ENCODE results near the gene SIRPA.
"Not testable (repeated sequence)": the region's sequence is repeated elsewhere in the genome, so short reads cannot be mapped to it uniquely, and the experiment has no call there.

SIRPA gene

DNA sequence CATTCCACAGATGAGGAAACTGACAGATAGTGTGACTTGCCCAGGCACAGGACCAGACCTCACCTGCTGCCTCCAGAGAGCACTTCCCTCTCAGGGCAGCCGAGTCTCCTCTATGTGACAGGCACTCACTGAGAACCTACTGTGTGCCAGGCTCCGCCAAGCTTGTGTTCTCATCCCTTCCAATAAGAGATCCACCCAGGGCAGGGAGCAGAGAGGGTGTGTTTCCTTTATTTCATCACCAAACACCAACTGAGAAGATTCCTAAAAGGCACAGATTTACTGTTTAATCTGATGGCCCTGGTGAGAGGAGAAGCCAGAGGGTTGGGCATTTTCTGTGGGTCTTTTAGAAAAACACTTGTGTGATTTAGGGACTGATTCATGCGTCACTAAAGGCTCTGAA, 20.5 kb downstream of the SIRPA start:
- Histone ChIP-seq H3K4me1 (ENCODE audit: control insufficient read depth in 1 of 2, insufficient read depth in 1 of 2, low read depth in 1 of 2, low read length in 1 of 2) (peaks cover 0 to 8% of the 10 kb centered on the region in 2 experiments), H3K27ac (no peak overlapping the region), H3K36me3 (peaks cover 90% of the 10 kb centered on the region), H3K4me3 (ENCODE audit: low read depth in 1 of 2, low read length in 1 of 2) (no peak overlapping the region), H3K27me3 (no peaks in the 10 kb centered on the region), H3K9me3 (peaks cover 4% of the 10 kb centered on the region)
- no peak for TF ChIP-seq CTCF (IDR thresholded peaks at IDR 0.05)

GRCh38 chr20:1917786-1918185, 22.6 kb downstream of the SIRPA start:
- TF ChIP-seq CTCF (IDR thresholded peaks at IDR 0.05), result no peak
- H3K4me1 ChIP-seq (ENCODE audit: control insufficient read depth in 1 of 2, insufficient read depth in 1 of 2, low read depth in 1 of 2, low read length in 1 of 2), result peaks cover 0 to 8% of the 10 kb centered on the region in 2 experiments
- no peak overlapping the region for H3K4me3 ChIP-seq (ENCODE audit: low read depth in 1 of 2, low read length in 1 of 2)
- H3K27me3 ChIP-seq, result no peaks in the 10 kb centered on the region
- H3K36me3 ChIP-seq, result peaks cover 92% of the 10 kb centered on the region
- H3K27ac ChIP-seq, result peak overlapping the region; percentile 48
- H3K9me3 ChIP-seq, result peaks cover 4% of the 10 kb centered on the region

DNA sequence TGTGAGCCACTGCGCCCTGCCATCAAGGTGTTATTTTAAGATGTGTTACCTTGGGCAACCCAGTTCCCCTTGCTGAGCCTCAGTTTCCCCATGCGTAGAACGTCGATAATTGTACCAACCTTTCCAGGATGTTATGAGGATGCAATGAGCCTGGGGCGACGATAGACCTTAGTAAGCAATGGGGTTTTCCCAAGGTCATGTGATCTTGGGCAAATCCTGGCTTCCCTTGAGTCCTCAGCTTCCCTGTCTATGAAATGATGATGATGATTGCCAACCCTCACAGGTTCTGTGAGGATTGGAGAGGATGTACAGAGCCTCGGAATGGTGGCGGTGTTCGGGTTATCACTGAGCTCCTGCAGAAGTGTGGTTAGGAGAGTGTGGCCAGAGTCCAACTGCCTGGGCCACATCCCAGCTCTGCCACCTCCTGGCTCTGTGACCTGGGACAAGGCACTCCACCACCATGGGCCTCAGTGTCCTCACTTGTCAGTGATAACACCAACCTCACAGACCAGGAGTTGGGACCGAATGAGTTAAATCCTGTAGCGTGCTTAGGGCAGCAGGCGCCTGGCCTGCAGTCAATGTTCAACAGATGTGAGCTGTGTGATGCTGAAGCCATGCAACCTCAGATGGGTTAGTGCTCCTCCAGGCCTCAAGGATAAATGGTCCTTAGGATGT, 23.4 kb downstream of the SIRPA start:
- Histone ChIP-seq H3K9me3 (peaks cover 4% of the 10 kb centered on the region), H3K4me3 (ENCODE audit: low read depth in 1 of 2, low read length in 1 of 2) (no peak overlapping the region), H3K4me1 (ENCODE audit: control insufficient read depth in 1 of 2, insufficient read depth in 1 of 2, low read depth in 1 of 2, low read length in 1 of 2) (peaks cover 0 to 8% of the 10 kb centered on the region in 2 experiments), H3K36me3 (peaks cover 92% of the 10 kb centered on the region), H3K27me3 (no peaks in the 10 kb centered on the region), H3K27ac (no peak overlapping the region)
- TF ChIP-seq CTCF (IDR thresholded peaks at IDR 0.05), result no peak

DNA sequence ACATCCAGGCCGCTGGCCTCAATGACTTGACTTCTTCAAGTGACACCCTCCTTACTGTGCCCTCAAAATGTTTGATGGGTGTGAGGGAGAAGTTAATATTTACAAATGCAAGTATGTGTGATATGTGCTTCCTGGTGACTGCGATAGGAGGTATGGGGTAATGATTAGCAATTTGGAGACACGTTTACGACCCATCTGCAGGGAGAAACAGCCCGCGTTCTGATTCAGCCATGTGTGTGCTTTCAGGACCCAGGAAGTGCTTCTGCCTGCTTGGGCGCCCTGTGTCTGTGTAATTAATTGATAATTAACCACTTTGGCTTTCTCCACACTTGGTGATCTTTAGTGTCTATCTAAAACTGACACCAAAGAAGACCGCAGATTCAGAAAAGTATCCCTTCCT, 25.0 kb downstream of the SIRPA start:
- peaks cover 0 to 8% of the 10 kb centered on the region in 2 experiments for H3K4me1 ChIP-seq (ENCODE audit: control insufficient read depth in 1 of 2, insufficient read depth in 1 of 2, low read depth in 1 of 2, low read length in 1 of 2)
- no peaks in the 10 kb centered on the region for H3K27me3 ChIP-seq
- TF ChIP-seq CTCF (IDR thresholded peaks at IDR 0.05), result no peak
- H3K27ac ChIP-seq, result peak overlapping the region; percentile 38
- no peak overlapping the region for H3K4me3 ChIP-seq (ENCODE audit: low read depth in 1 of 2, low read length in 1 of 2)
- peaks cover 100% of the 10 kb centered on the region for H3K36me3 ChIP-seq
- H3K9me3 ChIP-seq, result peaks cover 4% of the 10 kb centered on the region

DNA sequence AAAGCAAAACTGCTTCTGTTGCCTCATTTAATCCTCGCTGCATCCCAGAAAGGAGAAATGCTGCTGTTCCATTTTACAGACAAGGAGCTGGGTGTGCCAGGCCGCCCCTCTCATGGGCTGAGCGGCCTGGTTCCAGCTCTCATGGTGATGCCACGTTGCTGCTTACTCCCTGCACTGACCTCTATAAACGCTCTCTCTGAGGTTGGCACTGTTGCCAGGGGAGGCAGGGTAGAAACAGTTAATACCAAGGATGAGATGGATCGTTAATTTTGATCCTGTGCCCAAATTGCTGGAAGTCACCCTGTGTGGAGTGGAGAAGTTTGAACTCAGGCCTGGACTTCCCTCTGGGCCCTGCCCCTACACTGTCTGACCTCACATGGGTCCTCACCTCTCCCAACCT, 25.6 kb downstream of the SIRPA start:
- Histone ChIP-seq H3K27ac (peak overlapping the region; percentile 38), H3K36me3 (peaks cover 100% of the 10 kb centered on the region), H3K4me3 (ENCODE audit: low read depth in 1 of 2, low read length in 1 of 2) (no peak overlapping the region), H3K9me3 (peaks cover 4% of the 10 kb centered on the region), H3K27me3 (no peaks in the 10 kb centered on the region), H3K4me1 (ENCODE audit: control insufficient read depth in 1 of 2, insufficient read depth in 1 of 2, low read depth in 1 of 2, low read length in 1 of 2) (peaks cover 0 to 8% of the 10 kb centered on the region in 2 experiments)
- no peak for TF ChIP-seq CTCF (IDR thresholded peaks at IDR 0.05)

DNA sequence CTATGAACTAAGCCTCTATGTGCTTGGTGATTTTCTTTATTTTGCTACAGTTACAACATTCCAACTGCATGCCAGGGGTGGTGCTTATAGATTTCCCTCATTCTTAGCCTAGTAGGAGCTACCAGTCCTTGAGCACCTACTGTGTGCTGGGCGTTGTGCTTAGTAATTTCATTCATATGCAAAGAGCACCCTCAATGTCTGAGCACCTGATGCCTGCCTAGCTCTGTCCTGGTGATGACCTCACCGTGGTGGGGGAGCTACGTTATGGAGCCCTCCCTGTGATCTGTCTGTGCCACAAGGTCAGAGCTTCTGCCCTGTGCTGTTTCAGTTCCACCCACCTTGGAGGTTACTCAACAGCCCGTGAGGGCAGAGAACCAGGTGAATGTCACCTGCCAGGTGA, 26.8 kb downstream of the SIRPA start:
- H3K27ac ChIP-seq; H3K9me3 ChIP-seq; H3K27me3 ChIP-seq; H3K4me1 ChIP-seq (ENCODE audit: control insufficient read depth in 1 of 2, insufficient read depth in 1 of 2, low read depth in 1 of 2, low read length in 1 of 2); H3K4me3 ChIP-seq (ENCODE audit: low read depth in 1 of 2, low read length in 1 of 2): not testable (repeated sequence)
- H3K36me3 ChIP-seq, result peaks cover 100% of the 10 kb centered on the region

All from neutrophil (primary cell).